GM12873 (cell line): ENCODE measurements around the gene DAAM1.

ENCODE experiments used
- CTCF ChIP-seq: IDR thresholded peaks from 2 replicates; pipeline ENCODE4 v1.5.1; 2012; ENCODE audit warnings: low read depth, mild to moderate bottlenecking, moderate library complexity, low read length, control low read depth; ENCODE audit not compliant: insufficient read depth; ENCODE audit errors: missing control alignments

Gene DAAM1

GRCh38 chr14:59377491-59377890, 189.0 kb downstream of the DAAM1 start:
- no peak for TF ChIP-seq CTCF

GRCh38 chr14:59377991-59378601, 189.6 kb downstream of the DAAM1 start:
- no peak for TF ChIP-seq CTCF

GRCh38 chr14:59389936-59390335, 201.5 kb downstream of the DAAM1 start:
- TF ChIP-seq CTCF = no peak

- no peak for TF ChIP-seq CTCF
These were observed 202.9 kb downstream of the DAAM1 start for GRCh38 chr14:59391388-59391787.

- TF ChIP-seq CTCF = no peak
These were observed 205.8 kb downstream of the DAAM1 start for GRCh38 chr14:59394268-59394667.

- TF ChIP-seq CTCF = no peak
These were observed 207.2 kb downstream of the DAAM1 start for GRCh38 chr14:59395672-59396071.

GRCh38 chr14:59398841-59399240, 210.4 kb downstream of the DAAM1 start:
- no peak for TF ChIP-seq CTCF
